Measurements from ENCODE around the gene SRRM1. TPM values are rescaled to one million over a fixed set of nuclear protein-coding genes. Genes with fewer than 3 reads are reported as not detected.

The SRRM1 gene
- total RNA-seq, 4 donors from 2014 or later: 89.6 to 137 (median 120) TPM

Small RNA genes lying within 50 kb of the gene (small RNA-seq; reads per million reads assigned to genes)
- gene RF00019: not detected

Other genes with a start within 250 kb of the SRRM1 start
- gene STPG1, start 229.5 kb upstream of the SRRM1 start, total RNA-seq: 1 to 10 TPM; 5.2 to 8.9 (median 7.0) TPM
- gene NIPAL3, start 227.5 kb upstream of the SRRM1 start, total RNA-seq: 100 to 1,000 TPM in 3 of 4 donors, 10 to 100 TPM in 1; 71.2 to 145 (median 121) TPM
- 10 to 100 TPM; 25.6 to 37.9 (median 35.2) TPM for gene RCAN3, start 140.5 kb upstream of the SRRM1 start, total RNA-seq
- 1 to 10 TPM; 2.8 to 9.4 (median 7.3) TPM for gene NCMAP, start 87.2 kb upstream of the SRRM1 start, total RNA-seq
- gene CLIC4, start 102.1 kb downstream of the SRRM1 start, total RNA-seq: 100 to 1,000 TPM in 2 of 4 donors, 10 to 100 TPM in 2; 53.0 to 151 (median 95.3) TPM